HepG2 (cell line): Measurements from ENCODE around the gene SCAMP3. TPM values are rescaled to one million over a fixed set of nuclear protein-coding genes. Genes with fewer than 3 reads are reported as not detected.

ENCODE experiments used
- ARID5B ChIP-seq: IDR thresholded peaks from 2 replicates; pipeline ENCODE4 v1.4.0; 2020; ENCODE audit warnings: mild to moderate bottlenecking, missing genetic modification reagents
- GABPA ChIP-seq, 2 experiments: IDR thresholded peaks; 2 replicates each; pipeline ENCODE4 v1.6.1; 2011 to 2016; ENCODE audit warnings: low read depth in 2 of 2, low read length in 1 of 2, missing biosample characterization in 1 of 2, missing genetic modification characterization in 1 of 2
- IKZF4 ChIP-seq: sonication (generic); formaldehyde crosslinking; IDR thresholded peaks from 2 replicates; pipeline ENCODE4 v1.5.1; 2020; ENCODE audit warnings: borderline replicate concordance, mild to moderate bottlenecking, low read depth, missing genetic modification reagents; ENCODE audit errors: not compliant biosample characterization
- KLF11 ChIP-seq: IDR thresholded peaks from 2 replicates; pipeline ENCODE4 v1.6.1; 2016; ENCODE audit warnings: missing compliant biosample characterization
- PCBP1 ChIP-seq: fragments of 200-400 bp; formaldehyde crosslinking; IDR thresholded peaks from 2 replicates; pipeline ENCODE4 v1.6.1; 2017; ENCODE audit warnings: mild to moderate bottlenecking, low read depth, low read length, borderline replicate concordance
- SNAI1 ChIP-seq: sonication (generic); formaldehyde crosslinking; IDR thresholded peaks from 2 replicates; pipeline ENCODE4 v1.5.0; 2020; ENCODE audit warnings: mild to moderate bottlenecking, missing genetic modification reagents, borderline replicate concordance
- THAP9 ChIP-seq: sonication (generic); formaldehyde crosslinking; IDR thresholded peaks from 2 replicates; pipeline ENCODE4; 2020; ENCODE audit warnings: missing genetic modification reagents, mild to moderate bottlenecking, borderline replicate concordance
- YY1 ChIP-seq: IDR thresholded peaks from 2 replicates; pipeline ENCODE4 v1.6.1; 2011; ENCODE audit warnings: low read length, low read depth, moderate library complexity, mild to moderate bottlenecking; ENCODE audit not compliant: insufficient read depth, insufficient replicate concordance
- ZNF337 ChIP-seq: sonication (generic); formaldehyde crosslinking; IDR thresholded peaks from 2 replicates; pipeline ENCODE4 v1.5.1; 2020; ENCODE audit warnings: missing genetic modification reagents, low read depth, mild to moderate bottlenecking, borderline replicate concordance
- ZNF75D ChIP-seq: sonication (generic); formaldehyde crosslinking; IDR thresholded peaks from 2 replicates; pipeline ENCODE4 v1.8.1; 2023; ENCODE audit warnings: missing genetic modification reagents, mild to moderate bottlenecking, borderline replicate concordance
- ZNF780A ChIP-seq: sonication (generic); formaldehyde crosslinking; IDR thresholded peaks from 2 replicates; pipeline ENCODE4 v1.8.0; 2022; ENCODE audit warnings: mild to moderate bottlenecking, missing genetic modification reagents, moderate library complexity
- ZNF800 ChIP-seq: sonication (generic); formaldehyde crosslinking; IDR thresholded peaks from 2 replicates; pipeline ENCODE4 v1.4.0; 2020; ENCODE audit warnings: missing genetic modification reagents
- ZSCAN5A ChIP-seq: sonication (generic); formaldehyde crosslinking; IDR thresholded peaks from 2 replicates; pipeline ENCODE4 v1.8.0; 2022; ENCODE audit warnings: mild to moderate bottlenecking, missing genetic modification reagents, borderline replicate concordance
- polyA plus RNA-seq, 8 experiments: library from polyadenylated mRNA; depleted of rRNA in 3 of 8; stranded (reverse) in 7 of 8; unstranded in 1 of 8; fragments of >200 nt; fragmentation: Illumina TruSeq in 4 of 8; extraction: Trizol in 4 of 8; gene quantifications; 2 replicates each; pipeline versions ENCODE4 v1.2.1 to v1.2.3, GENCODE V29; 2011 to 2016; ENCODE audit warnings: low read depth in 4 of 8, missing spikeins in 1 of 8, mixed read lengths in 1 of 8; ENCODE audit not compliant: insufficient read depth in 1 of 8
- total RNA-seq, 5 experiments: library from RNA; depleted of rRNA; stranded (reverse); fragments of >200 nt; fragmentation: Illumina TruSeq; extraction: Trizol; gene quantifications; 2 replicates each; pipeline ENCODE4 v1.2.3, GENCODE V29; 2016; ENCODE audit warnings: low read depth in 1 of 5
- TF ChIP-seq, protein P1 (sequence below): sonication (generic); formaldehyde crosslinking; IDR thresholded peaks from 2 replicates; pipeline ENCODE4 v1.4.0; 2020; ENCODE audit warnings: mild to moderate bottlenecking, missing genetic modification reagents, borderline replicate concordance

Gene SCAMP3
- total and polyA plus RNA-seq, 2 of the 13 experiments (the other 11 are each of a cell fraction or from before 2014, with no cell fraction given): 46.8 to 83.3 TPM

- TF ChIP-seq ZNF800 (CRISPR knock-in tag) (no peak), PCBP1 (no peak), ZSCAN5A (CRISPR knock-in tag) (0 out of 2 replicates have a peak, but pooled peaks have one; percentile 61), IKZF4 (no peak), ARID5B (CRISPR knock-in tag) (peak; percentile 42; the same call in 1 of the 2 replicates), SNAI1 (no peak), KLF11 (CRISPR knock-in tag) (no peak), ZNF75D (CRISPR knock-in tag) (no peak), ZNF780A (CRISPR knock-in tag) (no peak), THAP9 (peak; percentile 75; the same call in 1 of the 2 replicates), GABPA (IDR thresholded peaks at IDR 0.05; ENCODE audit: low read depth, low read length) (peak; percentile 36), GABPA (CRISPR knock-in tag; IDR thresholded peaks at IDR 0.05; ENCODE audit: low read depth) (peak; percentile 84), YY1 (peak; percentile 1), ZNF337 (CRISPR knock-in tag) (no peak)
- TF ChIP-seq, protein P1, sequence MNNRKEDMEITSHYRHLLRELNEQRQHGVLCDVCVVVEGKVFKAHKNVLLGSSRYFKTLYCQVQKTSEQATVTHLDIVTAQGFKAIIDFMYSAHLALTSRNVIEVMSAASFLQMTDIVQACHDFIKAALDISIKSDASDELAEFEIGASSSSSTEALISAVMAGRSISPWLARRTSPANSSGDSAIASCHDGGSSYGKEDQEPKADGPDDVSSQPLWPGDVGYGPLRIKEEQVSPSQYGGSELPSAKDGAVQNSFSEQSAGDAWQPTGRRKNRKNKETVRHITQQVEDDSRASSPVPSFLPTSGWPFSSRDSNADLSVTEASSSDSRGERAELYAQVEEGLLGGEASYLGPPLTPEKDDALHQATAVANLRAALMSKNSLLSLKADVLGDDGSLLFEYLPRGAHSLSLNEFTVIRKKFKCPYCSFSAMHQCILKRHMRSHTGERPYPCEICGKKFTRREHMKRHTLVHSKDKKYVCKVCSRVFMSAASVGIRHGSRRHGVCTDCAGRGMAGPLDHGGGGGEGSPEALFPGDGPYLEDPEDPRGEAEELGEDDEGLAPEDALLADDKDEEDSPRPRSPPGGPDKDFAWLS (CRISPR knock-in tag): no peak
These were observed 11.4 kb upstream of the SCAMP3 start, which contains the start of gene CLK2 (continued) for GRCh38 chr1:155273343-155274245.
